GM12878 (cell line): ENCODE data around the gene PCDHGA4.
"Not testable (repeated sequence)": the region's sequence is repeated elsewhere in the genome, so short reads cannot be mapped to it uniquely, and the experiment has no call there.

Experiments
- EZH2 ChIP-seq: IDR thresholded peaks from 2 replicates; pipeline ENCODE4 v1.6.1; 2012; ENCODE audit warnings: low read depth, mild to moderate bottlenecking, control low read depth, inconsistent platforms, low read length, borderline replicate concordance; ENCODE audit not compliant: control insufficient read depth
- HDAC2 ChIP-seq: fragments of 200-600 bp; sonication (generic); IDR thresholded peaks from 2 replicates; pipeline ENCODE4 v1.6.1; 2017
- MTA2 ChIP-seq: fragments of 450-650 bp; IDR thresholded peaks from 2 replicates; pipeline ENCODE4 v1.6.1; 2016; ENCODE audit warnings: low read depth, mild to moderate bottlenecking, moderate library complexity
- MTA3 ChIP-seq: IDR thresholded peaks from 2 replicates; pipeline ENCODE4 v1.6.1; 2012; ENCODE audit warnings: low read length, inconsistent platforms, borderline replicate concordance
- NFIC ChIP-seq: IDR thresholded peaks from 2 replicates; pipeline ENCODE4 v1.6.1; 2012; ENCODE audit warnings: low read depth, mild to moderate bottlenecking, inconsistent platforms, low read length, moderate library complexity
- POLR2A ChIP-seq: IDR thresholded peaks from 2 replicates; pipeline ENCODE4 v1.6.1; 2011; ENCODE audit warnings: low read depth, mild to moderate bottlenecking, low read length
- SP1 ChIP-seq: IDR thresholded peaks from one replicate; pipeline ENCODE4 v1.6.1; 2011; ENCODE audit warnings: low read depth, low read length
- TCF3 ChIP-seq: IDR thresholded peaks from 2 replicates; pipeline ENCODE4 v1.6.1; 2012; ENCODE audit warnings: low read depth, mild to moderate bottlenecking, low read length, borderline replicate concordance; ENCODE audit not compliant: insufficient read depth
- YBX1 ChIP-seq: fragments of 450-650 bp; IDR thresholded peaks from 2 replicates; pipeline ENCODE4 v1.6.1; 2016; ENCODE audit warnings: antibody characterized with exemption
- TF ChIP-seq, protein P1 (sequence below): IDR thresholded peaks from 2 replicates; pipeline ENCODE4 v1.6.1; 2012; ENCODE audit warnings: low read depth, low read length, improper control_type of control experiment
- TF ChIP-seq, protein P2 (sequence below), 3 experiments: IDR thresholded peaks in 2 of 3; conservative IDR thresholded peaks in 1 of 3; 2 replicates each; pipeline ENCODE4 v1.5.1; 2011; ENCODE audit warnings: low read depth in 3 of 3, low read length in 3 of 3, mild to moderate bottlenecking in 3 of 3, control low read depth in 2 of 3, moderate library complexity in 2 of 3, inconsistent platforms in 1 of 3, mixed read lengths in 1 of 3; ENCODE audit not compliant: control insufficient read depth in 2 of 3, insufficient read depth in 1 of 3; ENCODE audit errors: extremely low read depth in 1 of 3
- TF ChIP-seq, protein P3 (sequence below): IDR thresholded peaks from 2 replicates; pipeline ENCODE4 v1.6.1; 2011; ENCODE audit warnings: low read depth, mild to moderate bottlenecking, low read length, moderate library complexity, borderline replicate concordance; ENCODE audit errors: extremely low read depth

DNA sequence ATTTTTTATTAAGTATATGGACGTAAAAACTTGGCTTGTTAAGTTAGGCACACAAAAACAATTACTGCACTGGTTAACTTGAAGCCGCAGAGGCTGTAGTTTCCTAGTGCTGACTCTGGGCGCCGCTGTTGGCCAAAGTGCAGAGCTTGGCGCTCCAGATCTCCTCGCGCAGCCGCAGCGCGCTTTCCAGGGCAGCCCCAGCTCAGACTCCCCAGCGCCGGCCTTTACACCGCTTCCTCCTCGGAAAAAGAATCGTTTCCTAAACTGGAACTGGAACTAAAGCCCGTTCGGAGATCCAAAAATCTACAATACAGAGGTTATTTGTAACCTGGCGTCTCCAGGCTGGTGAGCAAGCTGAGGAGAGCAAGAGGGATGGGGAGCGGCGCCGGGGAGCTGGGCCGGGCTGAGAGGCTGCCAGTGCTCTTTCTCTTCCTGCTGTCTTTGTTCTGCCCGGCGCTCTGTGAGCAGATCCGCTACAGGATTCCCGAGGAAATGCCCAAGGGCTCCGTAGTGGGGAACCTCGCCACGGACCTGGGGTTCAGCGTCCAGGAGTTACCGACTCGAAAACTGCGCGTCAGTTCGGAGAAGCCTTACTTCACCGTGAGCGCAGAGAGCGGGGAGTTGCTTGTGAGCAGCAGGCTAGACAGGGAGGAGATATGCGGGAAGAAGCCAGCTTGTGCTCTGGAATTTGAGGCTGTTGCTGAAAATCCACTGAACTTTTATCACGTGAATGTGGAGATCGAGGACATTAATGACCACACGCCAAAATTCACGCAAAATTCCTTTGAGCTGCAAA, 43.1 kb downstream of the PCDHGA4 start, which contains the start of gene PCDHGB5:
- TF ChIP-seq, protein P1, sequence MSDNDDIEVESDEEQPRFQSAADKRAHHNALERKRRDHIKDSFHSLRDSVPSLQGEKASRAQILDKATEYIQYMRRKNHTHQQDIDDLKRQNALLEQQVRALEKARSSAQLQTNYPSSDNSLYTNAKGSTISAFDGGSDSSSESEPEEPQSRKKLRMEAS: not testable (repeated sequence)
- not testable (repeated sequence) for TF ChIP-seq TCF3, MTA2, EZH2, NFIC, HDAC2, POLR2A, YBX1, SP1, MTA3
- TF ChIP-seq, protein P2, sequence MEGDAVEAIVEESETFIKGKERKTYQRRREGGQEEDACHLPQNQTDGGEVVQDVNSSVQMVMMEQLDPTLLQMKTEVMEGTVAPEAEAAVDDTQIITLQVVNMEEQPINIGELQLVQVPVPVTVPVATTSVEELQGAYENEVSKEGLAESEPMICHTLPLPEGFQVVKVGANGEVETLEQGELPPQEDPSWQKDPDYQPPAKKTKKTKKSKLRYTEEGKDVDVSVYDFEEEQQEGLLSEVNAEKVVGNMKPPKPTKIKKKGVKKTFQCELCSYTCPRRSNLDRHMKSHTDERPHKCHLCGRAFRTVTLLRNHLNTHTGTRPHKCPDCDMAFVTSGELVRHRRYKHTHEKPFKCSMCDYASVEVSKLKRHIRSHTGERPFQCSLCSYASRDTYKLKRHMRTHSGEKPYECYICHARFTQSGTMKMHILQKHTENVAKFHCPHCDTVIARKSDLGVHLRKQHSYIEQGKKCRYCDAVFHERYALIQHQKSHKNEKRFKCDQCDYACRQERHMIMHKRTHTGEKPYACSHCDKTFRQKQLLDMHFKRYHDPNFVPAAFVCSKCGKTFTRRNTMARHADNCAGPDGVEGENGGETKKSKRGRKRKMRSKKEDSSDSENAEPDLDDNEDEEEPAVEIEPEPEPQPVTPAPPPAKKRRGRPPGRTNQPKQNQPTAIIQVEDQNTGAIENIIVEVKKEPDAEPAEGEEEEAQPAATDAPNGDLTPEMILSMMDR (IDR thresholded peaks at IDR 0.05 in 2 of 3, conservative IDR thresholded peaks at IDR 0.05 in 1 of 3; ENCODE audit: control insufficient read depth in 2 of 3, extremely low read depth in 1 of 3, insufficient read depth in 1 of 3, low read depth in 3 of 3, low read length in 3 of 3): peak; percentile 40 to 57 (median 41); a peak in 5 of 6 replicates
- TF ChIP-seq, protein P3, sequence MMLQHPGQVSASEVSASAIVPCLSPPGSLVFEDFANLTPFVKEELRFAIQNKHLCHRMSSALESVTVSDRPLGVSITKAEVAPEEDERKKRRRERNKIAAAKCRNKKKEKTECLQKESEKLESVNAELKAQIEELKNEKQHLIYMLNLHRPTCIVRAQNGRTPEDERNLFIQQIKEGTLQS: not testable (repeated sequence)
